Liver (tissue), 3 donors: ENCODE results near the gene SMYD3.

Source experiments
- CTCF ChIP-seq: fragments of 150-350 bp; IDR thresholded peaks from 2 replicates; pipeline ENCODE4 v1.5.1; 2017; ENCODE audit warnings: improper control_type of control experiment, low read depth, low read length; ENCODE audit not compliant: missing input control
- GABPA ChIP-seq, 2 donors: IDR thresholded peaks in 1 of 2; conservative IDR thresholded peaks in 1 of 2; 2 replicates each; pipeline ENCODE4 v1.6.1; 2016; ENCODE audit warnings: antibody characterized with exemption in 2 of 2, mild to moderate bottlenecking in 1 of 2, moderate library complexity in 1 of 2
- HNF4A ChIP-seq, 2 donors: conservative IDR thresholded peaks; 2 replicates each; pipeline ENCODE4 v1.6.1; 2016; ENCODE audit warnings: antibody characterized with exemption in 2 of 2, mild to moderate bottlenecking in 2 of 2
- NR2F2 ChIP-seq: IDR thresholded peaks from 2 replicates; pipeline ENCODE4 v1.6.1; 2016; ENCODE audit warnings: antibody characterized with exemption
- RAD21 ChIP-seq, 2 donors: IDR thresholded peaks; 2 replicates each; pipeline ENCODE4 v1.6.1; 2016; ENCODE audit warnings: antibody characterized with exemption in 2 of 2, mild to moderate bottlenecking in 2 of 2
- RXRA ChIP-seq, 2 donors: IDR thresholded peaks; 2 replicates each; pipeline ENCODE4 v1.6.1; 2017 to 2018; ENCODE audit warnings: antibody characterized with exemption in 2 of 2, mild to moderate bottlenecking in 1 of 2
- SP1 ChIP-seq: IDR thresholded peaks from 2 replicates; pipeline ENCODE4 v1.6.1; 2018; ENCODE audit warnings: antibody characterized with exemption, mild to moderate bottlenecking
- YY1 ChIP-seq: IDR thresholded peaks from 2 replicates; pipeline ENCODE4 v1.6.1; 2016; ENCODE audit warnings: antibody characterized with exemption, mild to moderate bottlenecking
- TF ChIP-seq, protein P1 (sequence below): IDR thresholded peaks from 2 replicates; pipeline ENCODE4 v1.6.1; 2016; ENCODE audit warnings: antibody characterized with exemption
- TF ChIP-seq, protein P2 (sequence below): IDR thresholded peaks from 2 replicates; pipeline ENCODE4 v1.6.1; 2016; ENCODE audit warnings: antibody characterized with exemption
- donor health status: healthy.
- donor health status: healthy.

DNA sequence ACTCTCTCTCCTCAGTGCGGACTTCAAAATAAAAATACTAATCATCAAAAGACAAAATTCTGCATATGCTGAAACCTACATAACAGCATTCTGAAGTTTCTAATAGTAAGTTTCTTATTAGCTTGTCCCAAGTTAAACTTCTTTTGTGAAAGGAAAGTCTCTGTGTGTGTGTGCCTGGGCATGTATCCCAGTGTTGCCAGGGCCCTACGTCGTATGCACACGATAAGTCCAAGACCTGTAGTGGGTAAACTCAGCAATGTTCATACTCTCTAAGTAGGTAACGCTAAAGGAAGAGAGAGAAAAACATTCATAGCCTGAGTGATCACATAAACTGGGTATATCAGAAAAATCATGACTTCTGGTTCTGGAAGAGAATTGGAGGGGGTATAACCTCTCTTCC is 465.7 kb downstream of the SMYD3 start:
- TF ChIP-seq YY1 (no peak), CTCF (no peak), SP1 (no peak), GABPA (IDR thresholded peaks at IDR 0.05 in 1 of 2, conservative IDR thresholded peaks at IDR 0.05 in 1 of 2) (no peak), RXRA (IDR thresholded peaks at IDR 0.05) (no peak), NR2F2 (no peak), RAD21 (IDR thresholded peaks at IDR 0.05) (no peak), HNF4A (conservative IDR thresholded peaks at IDR 0.05) (no peak)
- TF ChIP-seq, protein P1, sequence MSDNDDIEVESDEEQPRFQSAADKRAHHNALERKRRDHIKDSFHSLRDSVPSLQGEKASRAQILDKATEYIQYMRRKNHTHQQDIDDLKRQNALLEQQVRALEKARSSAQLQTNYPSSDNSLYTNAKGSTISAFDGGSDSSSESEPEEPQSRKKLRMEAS: no peak
- TF ChIP-seq, protein P2, sequence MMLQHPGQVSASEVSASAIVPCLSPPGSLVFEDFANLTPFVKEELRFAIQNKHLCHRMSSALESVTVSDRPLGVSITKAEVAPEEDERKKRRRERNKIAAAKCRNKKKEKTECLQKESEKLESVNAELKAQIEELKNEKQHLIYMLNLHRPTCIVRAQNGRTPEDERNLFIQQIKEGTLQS: no peak
